Measurements from ENCODE around the gene TIMP1.

DNA sequence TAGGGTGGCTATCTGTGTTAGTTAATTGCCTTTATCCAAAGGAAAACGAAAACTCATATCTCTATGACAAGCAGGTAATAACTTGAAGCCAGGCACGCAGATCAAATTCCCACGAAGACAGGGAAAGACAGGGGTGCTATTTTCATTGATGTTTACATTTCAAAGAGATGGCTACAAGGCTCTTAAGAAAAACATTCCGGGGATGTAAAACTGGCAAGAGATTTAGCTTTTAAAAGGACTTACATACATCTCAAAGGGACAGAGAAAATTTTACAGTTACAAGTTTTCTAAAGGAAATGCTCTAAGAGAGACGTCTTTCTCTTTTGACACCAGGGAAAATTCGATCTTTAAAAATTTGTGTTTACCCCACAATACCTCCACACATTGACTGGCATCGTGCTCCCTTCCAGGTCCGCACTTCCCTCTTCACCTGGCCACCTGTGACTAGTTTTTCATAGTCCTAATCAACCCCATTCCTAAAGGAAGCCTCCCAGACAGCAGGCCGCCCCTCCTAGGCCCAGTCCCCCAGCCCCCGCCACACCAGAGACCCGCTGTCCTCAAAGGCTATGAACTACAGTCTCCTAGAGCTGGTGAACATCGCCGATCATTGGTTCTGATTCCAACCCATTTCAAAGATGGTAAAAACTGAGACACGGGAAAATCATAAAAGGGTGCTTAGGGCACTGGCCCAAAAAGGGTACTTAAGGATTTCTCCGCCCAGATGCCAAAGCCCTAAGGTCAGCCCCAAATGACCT is 21.9 kb upstream of the TIMP1 start:
- no peak for TF ChIP-seq CTCF (IDR thresholded peaks at IDR 0.05; ENCODE audit: low read depth, low read length)
- TF ChIP-seq EZH2phosphoT487 (IDR thresholded peaks at IDR 0.05; ENCODE audit: low read depth): no peak
